ENCODE results near the gene CTNNA2.

Gene CTNNA2

GRCh38 chr2:79996709-79997108 is 483.9 kb downstream of the CTNNA2 start:
- Mint-ChIP-seq H3K4me3 (no peak overlapping the region), H3K9me3 (peaks cover 3% of the 10 kb centered on the region), H3K27ac (no peak overlapping the region), H3K27me3 (no peaks in the 10 kb centered on the region), H3K36me3 (no peaks in the 10 kb centered on the region), H3K4me1 (no peaks in the 10 kb centered on the region)
- no peak for ATAC-seq

GRCh38 chr2:80001701-80002101 is 488.9 kb downstream of the CTNNA2 start:
- ATAC-seq: no peak
- no peaks in the 10 kb centered on the region for H3K27me3 Mint-ChIP-seq

GRCh38 chr2:80002112-80002511 is 489.3 kb downstream of the CTNNA2 start:
- Mint-ChIP-seq H3K27ac (no peak overlapping the region), H3K9me3 (no peaks in the 10 kb centered on the region), H3K4me1 (no peaks in the 10 kb centered on the region), H3K27me3 (no peaks in the 10 kb centered on the region), H3K4me3 (no peak overlapping the region), H3K36me3 (no peaks in the 10 kb centered on the region)
- no peak for ATAC-seq

More at GRCh38 chr2:80001701-80002101, 488.9 kb downstream of the CTNNA2 start:
- no peaks in the 10 kb centered on the region for H3K36me3 Mint-ChIP-seq
- H3K27ac Mint-ChIP-seq: no peak overlapping the region
- H3K9me3 Mint-ChIP-seq: no peaks in the 10 kb centered on the region
- H3K4me3 Mint-ChIP-seq: no peak overlapping the region
- H3K4me1 Mint-ChIP-seq: no peaks in the 10 kb centered on the region

- no peak for ATAC-seq
- H3K27ac Mint-ChIP-seq: no peak overlapping the region
Measured at GRCh38 chr2:80002568-80003157, 489.8 kb downstream of the CTNNA2 start.

GRCh38 chr2:80007777-80008503 is 495.1 kb downstream of the CTNNA2 start:
- Mint-ChIP-seq H3K27me3 (no peaks in the 10 kb centered on the region), H3K27ac (no peak overlapping the region), H3K36me3 (no peaks in the 10 kb centered on the region), H3K4me1 (no peaks in the 10 kb centered on the region), H3K9me3 (no peaks in the 10 kb centered on the region), H3K4me3 (no peak overlapping the region)
- no peak for ATAC-seq

More at GRCh38 chr2:80002568-80003157, 489.8 kb downstream of the CTNNA2 start:
- Mint-ChIP-seq H3K9me3 (no peaks in the 10 kb centered on the region), H3K36me3 (no peaks in the 10 kb centered on the region), H3K4me3 (no peak overlapping the region), H3K4me1 (no peaks in the 10 kb centered on the region), H3K27me3 (no peaks in the 10 kb centered on the region)

GRCh38 chr2:80008596-80008995 is 495.7 kb downstream of the CTNNA2 start:
- Mint-ChIP-seq H3K27me3 (no peaks in the 10 kb centered on the region), H3K4me1 (no peaks in the 10 kb centered on the region), H3K9me3 (no peaks in the 10 kb centered on the region), H3K4me3 (no peak overlapping the region), H3K27ac (no peak overlapping the region), H3K36me3 (no peaks in the 10 kb centered on the region)
- ATAC-seq: no peak

GRCh38 chr2:80009211-80009610 is 496.4 kb downstream of the CTNNA2 start:
- Mint-ChIP-seq H3K27ac (no peak overlapping the region), H3K27me3 (no peaks in the 10 kb centered on the region), H3K9me3 (no peaks in the 10 kb centered on the region), H3K36me3 (no peaks in the 10 kb centered on the region), H3K4me3 (no peak overlapping the region), H3K4me1 (no peaks in the 10 kb centered on the region)
- ATAC-seq: no peak

GRCh38 chr2:80012061-80012460 is 499.2 kb downstream of the CTNNA2 start:
- no peak for ATAC-seq
- H3K27ac Mint-ChIP-seq: no peak overlapping the region
- no peaks in the 10 kb centered on the region for H3K9me3 Mint-ChIP-seq
- H3K36me3 Mint-ChIP-seq: no peaks in the 10 kb centered on the region
- H3K4me3 Mint-ChIP-seq: no peak overlapping the region
- H3K4me1 Mint-ChIP-seq: no peaks in the 10 kb centered on the region
- no peaks in the 10 kb centered on the region for H3K27me3 Mint-ChIP-seq

- no peaks in the 10 kb centered on the region for H3K27me3 Mint-ChIP-seq
- no peak overlapping the region for H3K27ac Mint-ChIP-seq
- no peak overlapping the region for H3K4me3 Mint-ChIP-seq
- H3K9me3 Mint-ChIP-seq: no peaks in the 10 kb centered on the region
- no peak for ATAC-seq
- no peaks in the 10 kb centered on the region for H3K4me1 Mint-ChIP-seq
- H3K36me3 Mint-ChIP-seq: no peaks in the 10 kb centered on the region
Measured at GRCh38 chr2:80014637-80015036, 501.8 kb downstream of the CTNNA2 start.

- H3K4me3 Mint-ChIP-seq: no peak overlapping the region
- no peaks in the 10 kb centered on the region for H3K9me3 Mint-ChIP-seq
- no peaks in the 10 kb centered on the region for H3K4me1 Mint-ChIP-seq
- no peak overlapping the region for H3K27ac Mint-ChIP-seq
- no peaks in the 10 kb centered on the region for H3K36me3 Mint-ChIP-seq
- ATAC-seq: no peak
- no peaks in the 10 kb centered on the region for H3K27me3 Mint-ChIP-seq
Measured at GRCh38 chr2:80016171-80016570, 503.3 kb downstream of the CTNNA2 start.

GRCh38 chr2:80019571-80020460 is 507.0 kb downstream of the CTNNA2 start:
- Mint-ChIP-seq H3K9me3 (peaks cover 3% of the 10 kb centered on the region), H3K27ac (no peak overlapping the region), H3K4me3 (no peak overlapping the region), H3K27me3 (no peaks in the 10 kb centered on the region), H3K36me3 (no peaks in the 10 kb centered on the region), H3K4me1 (no peaks in the 10 kb centered on the region)
- no peak for ATAC-seq

GRCh38 chr2:80022018-80022417 is 509.2 kb downstream of the CTNNA2 start:
- peaks cover 3% of the 10 kb centered on the region for H3K9me3 Mint-ChIP-seq
- no peak overlapping the region for H3K27ac Mint-ChIP-seq
- no peak for ATAC-seq
- no peaks in the 10 kb centered on the region for H3K4me1 Mint-ChIP-seq
- H3K27me3 Mint-ChIP-seq: no peaks in the 10 kb centered on the region
- H3K36me3 Mint-ChIP-seq: no peaks in the 10 kb centered on the region
- H3K4me3 Mint-ChIP-seq: no peak overlapping the region

GRCh38 chr2:80026040-80026729 is 513.3 kb downstream of the CTNNA2 start:
- H3K27ac Mint-ChIP-seq: no peak overlapping the region
- ATAC-seq: no peak
- H3K9me3 Mint-ChIP-seq: peaks cover 3% of the 10 kb centered on the region
- H3K4me1 Mint-ChIP-seq: no peaks in the 10 kb centered on the region
- H3K27me3 Mint-ChIP-seq: no peaks in the 10 kb centered on the region
- no peak overlapping the region for H3K4me3 Mint-ChIP-seq
- no peaks in the 10 kb centered on the region for H3K36me3 Mint-ChIP-seq

- H3K27ac Mint-ChIP-seq: no peak overlapping the region
- H3K27me3 Mint-ChIP-seq: no peaks in the 10 kb centered on the region
- H3K36me3 Mint-ChIP-seq: no peaks in the 10 kb centered on the region
- no peaks in the 10 kb centered on the region for H3K4me1 Mint-ChIP-seq
- no peak for ATAC-seq
- no peak overlapping the region for H3K4me3 Mint-ChIP-seq
- H3K9me3 Mint-ChIP-seq: no peaks in the 10 kb centered on the region
Measured at GRCh38 chr2:80028051-80028450, 515.2 kb downstream of the CTNNA2 start.

GRCh38 chr2:80028584-80028983 is 515.7 kb downstream of the CTNNA2 start:
- no peaks in the 10 kb centered on the region for H3K4me1 Mint-ChIP-seq
- H3K27me3 Mint-ChIP-seq: no peaks in the 10 kb centered on the region
- no peaks in the 10 kb centered on the region for H3K9me3 Mint-ChIP-seq
- no peak overlapping the region for H3K27ac Mint-ChIP-seq
- H3K4me3 Mint-ChIP-seq: no peak overlapping the region
- no peak for ATAC-seq
- H3K36me3 Mint-ChIP-seq: no peaks in the 10 kb centered on the region

Data from stimulated activated memory B cell treated with anti-CD40 and anti-IgM and Interleukin-4, amounts not matched to agents 10 μg/mL and 1 μg/mL and 100 μg/mL, for 72 hours (primary cell).